OCI-LY7 (cell line): ENCODE data around the gene TIMM17B. TPM values are rescaled to one million over a fixed set of nuclear protein-coding genes. Genes with fewer than 3 reads are reported as not detected.
A peak's percentile ranks its signal among the peaks of the same experiment; 100 is the strongest.

ENCODE experiments used
- Bru-seq: library from RNA; stranded (reverse); fragments of 400-500 nt; gene quantifications from one replicate; lab custom pipeline; 2021; lab: Mats Ljungman, UMichigan
- BruChase-seq, 2 experiments: library from RNA; stranded (reverse); fragments of 400-500 nt; gene quantifications; one replicate each; lab custom pipeline; 2021; lab: Mats Ljungman, UMichigan
- BruUV-seq: library from RNA; stranded (reverse); fragments of 400-500 nt; replicated peaks from 2 replicates; lab custom pipeline; 2021; lab: Mats Ljungman, UMichigan
- CTCF ChIA-PET: fragments of 300-600 bp; sonication (Branson Sonifier 250); formaldehyde crosslinking; loops from one replicate; lab custom pipeline; 2022; ENCODE audit warnings: antibody characterized with exemption; ENCODE audit not compliant: unreplicated experiment; lab: Charles Lee
- POLR2A ChIA-PET: fragments of 300-600 bp; sonication (Branson Sonifier 250); formaldehyde crosslinking; loops from one replicate; lab custom pipeline; 2022; ENCODE audit warnings: antibody characterized with exemption; lab: Charles Lee
- DNase-seq: peaks from one replicate; pipeline ENCODE4 v3.0.0-alpha.2; 2015; ENCODE audit warnings: low spot score
- H2AFZ ChIP-seq: fragments of 200-600 bp; sonication (generic), shearing (Covaris generic); 2 replicates; pipeline ENCODE4 v1.6.1; 2014; ENCODE audit warnings: mild to moderate bottlenecking, antibody characterized with exemption, low read length, moderate library complexity
- H3K27ac ChIP-seq: fragments of 200-600 bp; sonication (generic); 2 replicates; pipeline ENCODE4 v1.5.1; 2014; ENCODE audit warnings: mixed run types, low read depth, mild to moderate bottlenecking, moderate library complexity, low read length, inconsistent platforms; ENCODE audit not compliant: poor library complexity, severe bottlenecking
- H3K36me3 ChIP-seq: fragments of 200-600 bp; sonication (generic); 2 replicates; pipeline ENCODE4 v1.6.1; 2014; ENCODE audit warnings: mild to moderate bottlenecking, antibody characterized with exemption, low read length, moderate library complexity, mixed read lengths; ENCODE audit not compliant: insufficient read depth
- H3K4me1 ChIP-seq: fragments of 200-600 bp; sonication (generic); 2 replicates; pipeline ENCODE4 v1.5.1; 2014; ENCODE audit warnings: mild to moderate bottlenecking, low read length; ENCODE audit not compliant: insufficient read depth, poor library complexity, severe bottlenecking
- H3K4me2 ChIP-seq: fragments of 200-600 bp; sonication (generic); 2 replicates; pipeline ENCODE4 v1.6.1; 2014; ENCODE audit warnings: mild to moderate bottlenecking, low read length
- H3K4me3 ChIP-seq: fragments of 200-600 bp; sonication (generic); 2 replicates; pipeline ENCODE4 v1.5.1; 2014; ENCODE audit warnings: mild to moderate bottlenecking, low read depth, low read length; ENCODE audit not compliant: poor library complexity, severe bottlenecking
- H3K79me2 ChIP-seq: fragments of 200-600 bp; sonication (generic); 2 replicates; pipeline ENCODE4 v1.6.1; 2016; ENCODE audit warnings: low read depth, mild to moderate bottlenecking, low read length, moderate library complexity, mixed read lengths; ENCODE audit not compliant: insufficient read depth
- H3K9me2 ChIP-seq: fragments of 200-600 bp; sonication (generic); 2 replicates; pipeline ENCODE4 v1.6.1; 2016; ENCODE audit warnings: mild to moderate bottlenecking, low read length, mixed read lengths; ENCODE audit not compliant: insufficient read depth
- H3K9me3 ChIP-seq: fragments of 200-600 bp; sonication (generic); 2 replicates; pipeline ENCODE4 v1.6.1; 2014; ENCODE audit warnings: mild to moderate bottlenecking, mixed run types, low read length, mixed read lengths
- H4K20me1 ChIP-seq: fragments of 200-600 bp; sonication (generic); 2 replicates; pipeline ENCODE4 v1.6.1; 2014; ENCODE audit warnings: mild to moderate bottlenecking, antibody characterized with exemption, low read length, moderate library complexity, mixed read lengths; ENCODE audit not compliant: insufficient read depth
- CTCF ChIP-seq: fragments of 200-600 bp; sonication (generic); conservative IDR thresholded peaks from 2 replicates; pipeline ENCODE4 v1.5.1; 2014; ENCODE audit warnings: mild to moderate bottlenecking, antibody characterized with exemption, low read length, moderate library complexity, mixed read lengths
- EZH2phosphoT487 ChIP-seq: fragments of 200-600 bp; sonication (generic); IDR thresholded peaks from 2 replicates; pipeline ENCODE4 v1.6.1; 2018; ENCODE audit warnings: low read depth, borderline replicate concordance, mild to moderate bottlenecking, mixed run types, antibody characterized with exemption, low read length, moderate library complexity, mixed read lengths
- intact Hi-C: fragments of 100-400 bp; cut with micrococcal nuclease; formaldehyde crosslinking; loops from one replicate; pipeline ENCODE4 v1.10.0; 2022; ENCODE audit not compliant: unreplicated experiment
- long read RNA-seq: library from polyadenylated mRNA; stranded (forward); transcript quantifications from one replicate; pipeline ENCODE4 v2.0.0, GENCODE V29; 2022
- total RNA-seq, 2 experiments: library from RNA; depleted of rRNA in 1 of 2; stranded (reverse); fragments of >200 nt in 1 of 2; shearing (Covaris generic) in 1 of 2; gene quantifications; 2 replicates each; pipeline ENCODE4 v1.2.3, GENCODE V29; 2014 to 2022

TIMM17B gene
- 54.3 and 83.3 TPM in 2 replicates for total RNA-seq (2014; rRNA removed; shearing (Covaris generic))
- 79.3 and 90.0 TPM in 2 replicates for total RNA-seq (2022)
- percentile 73 among the genes with signal in this experiment for Bru-seq, nascent RNA
- percentile 76 among the genes with signal in this experiment for BruChase-seq, experiment 1, labeled RNA remaining after a 6-hour chase
- percentile 66 among the genes with signal in this experiment for BruChase-seq, experiment 2, labeled RNA remaining after a 2-hour chase
- long read RNA-seq, transcript TIMM17B-204 (7 exons, 964 nt), result major isoform, 15 of 99 reads
- long read RNA-seq, partial matches to known transcripts, result 75 of 99 reads
- long read RNA-seq, other reads (novel, unspliced or antisense), result 9 of 99 reads

DNA sequence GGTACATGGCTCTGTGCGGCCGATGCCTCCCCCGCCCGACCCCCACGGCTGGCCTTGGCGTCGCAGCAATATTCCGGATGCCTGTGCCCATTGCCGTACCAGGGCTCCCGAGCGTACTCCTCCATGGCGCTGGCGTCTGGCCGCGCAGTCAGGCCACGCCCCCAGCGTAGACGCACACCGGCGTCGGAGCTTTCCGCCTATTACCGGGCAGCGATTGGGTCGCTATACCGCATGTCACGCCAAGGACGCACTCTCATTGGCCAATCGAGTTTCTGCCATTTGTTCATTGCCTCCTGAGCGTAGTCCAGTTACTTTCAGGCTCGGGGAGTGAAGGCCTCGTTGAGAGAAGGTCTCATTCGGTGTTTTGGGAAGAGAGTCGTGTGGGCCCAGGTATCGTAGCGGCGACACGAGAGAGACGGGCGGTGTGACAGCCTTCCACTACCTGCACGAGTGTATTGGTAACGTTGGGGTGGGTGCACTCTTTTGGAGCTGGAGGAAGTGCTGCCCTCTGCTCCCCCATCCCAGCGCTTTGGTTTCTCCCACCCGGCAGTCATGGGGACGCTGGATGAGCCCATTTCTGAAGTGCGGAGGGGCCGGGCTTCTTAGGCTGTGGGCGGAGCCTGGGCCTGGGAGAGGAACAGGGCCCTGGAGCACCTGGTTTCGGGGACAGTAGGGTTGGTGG lies at the start of gene TIMM17B, which contains the start of gene PQBP1:
TIMM17B (minus strand) TSS at position 144 of the 682 bp plus-strand sequence; CDS start at position 125, 19 bp downstream.
PQBP1 (plus strand) TSS at position 306 of the 682 bp plus-strand sequence. CDS start 580 bp downstream, outside the sequence.
- Histone ChIP-seq H3K36me3 (peaks cover 42% of the 10 kb centered on the region), H4K20me1 (peaks cover 5% of the 10 kb centered on the region), H2AFZ (peak within 1 kb of the TSS; percentile 57; the same call in 1 of the 2 replicates), H3K79me2 (peaks cover 41% of the 10 kb centered on the region), H3K9me3 (no peaks in the 10 kb centered on the region), H3K9me2 (no peaks in the 10 kb centered on the region), H3K4me1 (peaks cover 19% of the 10 kb centered on the region), H3K27ac (peak within 1 kb of the TSS; percentile 87), H3K4me2 (peak within 1 kb of the TSS; percentile 99), H3K4me3 (peak within 1 kb of the TSS; percentile 84)
- intact Hi-C loops, result loop anchor here (5.0 to 10.0 kb wide), 4 partner anchors 40 to 265 kb away; partner anchors contain the start of genes HDAC6 and TFE3
- TF ChIP-seq CTCF (no peak), EZH2phosphoT487 (no peak)
- CTCF ChIA-PET, result interaction anchor here (0.5 kb wide), 1 partner anchor 24 kb away, joined by 4 read pairs; no protein-coding TSS in a partner anchor
- POLR2A ChIA-PET, result interaction anchor here (1.0 to 1.5 kb wide), 4 partner anchors 11 to 250 kb away, joined by 3 to 6 read pairs (median 3); no protein-coding TSS in a partner anchor
- no TSS peak for BruUV-seq
- peak; percentile 96 for DNase-seq

DNA sequence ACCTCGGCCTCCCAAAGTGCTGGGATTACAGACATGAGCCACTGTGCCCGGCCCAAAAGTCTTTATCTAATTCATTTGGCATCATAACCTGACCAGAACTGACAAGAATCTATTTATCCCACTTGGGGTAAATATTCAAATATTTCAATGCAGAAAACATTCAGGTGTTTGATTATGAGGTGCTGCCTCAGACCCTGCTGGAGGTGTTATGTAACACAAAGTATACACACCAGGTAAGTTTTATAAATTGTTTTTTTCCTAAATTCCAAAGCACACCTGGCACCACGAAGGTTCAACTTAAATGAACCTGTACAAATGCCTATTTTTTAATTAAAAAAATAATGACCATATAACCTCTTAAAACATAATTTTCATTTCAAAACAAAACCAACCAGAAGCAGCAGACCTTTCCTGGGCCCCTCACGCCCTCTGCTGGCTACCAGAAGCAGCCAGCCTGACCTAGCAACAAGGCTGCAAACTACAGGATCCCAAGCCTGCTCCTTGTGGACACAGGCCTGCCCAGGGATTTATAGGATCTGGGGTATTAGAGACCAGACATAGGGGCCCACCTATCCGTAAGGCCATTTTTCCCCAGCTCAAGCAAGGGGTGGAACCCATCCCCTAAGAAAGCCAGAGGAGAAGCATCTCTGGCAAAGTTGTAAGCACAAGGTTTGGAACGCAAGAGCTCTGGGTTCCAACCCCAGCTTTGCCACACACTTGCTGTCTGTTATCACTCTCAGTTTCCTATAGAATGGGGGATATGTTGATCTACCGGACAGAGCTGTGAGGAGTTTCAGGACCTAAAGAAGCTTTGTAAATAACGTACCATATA lies 48.2 kb upstream of the TIMM17B start:
- no peaks in the 10 kb centered on the region for H4K20me1 ChIP-seq
- peaks cover 29% of the 10 kb centered on the region; the same call in 1 of the 2 replicates for H3K79me2 ChIP-seq
- peak overlapping the region; percentile 43 for H3K27ac ChIP-seq

More for the DNA sequence above, 48.2 kb upstream of the TIMM17B start:
- no peak overlapping the region for H2AFZ ChIP-seq
- no peak for TF ChIP-seq EZH2phosphoT487
- peak; percentile 86 for TF ChIP-seq CTCF
- DNase-seq, result peak; percentile 53
- BruUV-seq, result no TSS peak
- POLR2A ChIA-PET, result interaction anchor here (0.6 to 1.3 kb wide), 3 partner anchors 13 to 60 kb away, joined by 3 read pairs; no protein-coding TSS in a partner anchor
- peaks cover 56% of the 10 kb centered on the region for H3K4me1 ChIP-seq
- H3K9me3 ChIP-seq, result no peaks in the 10 kb centered on the region
- CTCF ChIA-PET, result no interaction called here
- no peak overlapping the region for H3K4me2 ChIP-seq
- peaks cover 47% of the 10 kb centered on the region for H3K36me3 ChIP-seq
- no peak overlapping the region for H3K4me3 ChIP-seq
- H3K9me2 ChIP-seq, result no peaks in the 10 kb centered on the region
- intact Hi-C loops, result loop anchor here (1.0 kb wide), 1 partner anchor 28 kb away; no protein-coding TSS in a partner anchor
